Astrocyte (in vitro differentiated cells and primary cell): ENCODE results near the gene LDLRAD4.

Experiments
- EZH2 ChIP-seq: IDR thresholded peaks from 2 replicates; pipeline ENCODE4 v1.6.1; 2012; ENCODE audit warnings: mild to moderate bottlenecking, low read length, inconsistent platforms; ENCODE audit not compliant: insufficient read depth
- TF ChIP-seq, protein P1 (sequence below): IDR thresholded peaks from 2 replicates; pipeline ENCODE4 v1.5.1; 2011; ENCODE audit warnings: low read depth, mild to moderate bottlenecking, inconsistent platforms, low read length, moderate library complexity; ENCODE audit not compliant: insufficient read depth

GRCh38 chr18:13275075-13275474 lies 56.5 kb downstream of the LDLRAD4 start:
- TF ChIP-seq, protein P1, sequence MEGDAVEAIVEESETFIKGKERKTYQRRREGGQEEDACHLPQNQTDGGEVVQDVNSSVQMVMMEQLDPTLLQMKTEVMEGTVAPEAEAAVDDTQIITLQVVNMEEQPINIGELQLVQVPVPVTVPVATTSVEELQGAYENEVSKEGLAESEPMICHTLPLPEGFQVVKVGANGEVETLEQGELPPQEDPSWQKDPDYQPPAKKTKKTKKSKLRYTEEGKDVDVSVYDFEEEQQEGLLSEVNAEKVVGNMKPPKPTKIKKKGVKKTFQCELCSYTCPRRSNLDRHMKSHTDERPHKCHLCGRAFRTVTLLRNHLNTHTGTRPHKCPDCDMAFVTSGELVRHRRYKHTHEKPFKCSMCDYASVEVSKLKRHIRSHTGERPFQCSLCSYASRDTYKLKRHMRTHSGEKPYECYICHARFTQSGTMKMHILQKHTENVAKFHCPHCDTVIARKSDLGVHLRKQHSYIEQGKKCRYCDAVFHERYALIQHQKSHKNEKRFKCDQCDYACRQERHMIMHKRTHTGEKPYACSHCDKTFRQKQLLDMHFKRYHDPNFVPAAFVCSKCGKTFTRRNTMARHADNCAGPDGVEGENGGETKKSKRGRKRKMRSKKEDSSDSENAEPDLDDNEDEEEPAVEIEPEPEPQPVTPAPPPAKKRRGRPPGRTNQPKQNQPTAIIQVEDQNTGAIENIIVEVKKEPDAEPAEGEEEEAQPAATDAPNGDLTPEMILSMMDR, result no peak
- TF ChIP-seq EZH2, result no peak
